HUDEP-2 (cell line): ENCODE results near the gene RARB.

ENCODE experiments used
- DNase-seq, 76 experiments: peaks; one replicate each; lab custom pipeline; 2025; ENCODE audit not compliant: unreplicated experiment in 76 of 76; lab: John Stamatoyannopoulos, UW

RARB gene

GRCh38 chr3:25421747-25422146, 6.3 kb upstream of the RARB start:
- DNase-seq = no peak

GRCh38 chr3:25423780-25424588, 4.1 kb upstream of the RARB start:
- DNase-seq = no peak

- DNase-seq = no peak
Observed at GRCh38 chr3:25424614-25425013, 3.4 kb upstream of the RARB start.

- DNase-seq = no peak
Observed at GRCh38 chr3:25426408-25426807, 1.7 kb upstream of the RARB start.

- DNase-seq = no peak
Observed at GRCh38 chr3:25427155-25427554, 908 bp upstream of the RARB start.

- no peak for DNase-seq
Observed at GRCh38 chr3:25427563-25427941, 511 bp upstream of the RARB start.

GRCh38 chr3:25428789-25429335, 799 bp downstream of the RARB start:
- DNase-seq = no peak

GRCh38 chr3:25429361-25430286, 1.6 kb downstream of the RARB start:
- no peak for DNase-seq

GRCh38 chr3:25430287-25430934, 2.3 kb downstream of the RARB start:
- DNase-seq = no peak

- no peak for DNase-seq
Observed at GRCh38 chr3:25430935-25431770, 3.1 kb downstream of the RARB start.

- no peak for DNase-seq
Observed at GRCh38 chr3:25432176-25432720, 4.2 kb downstream of the RARB start.

GRCh38 chr3:25433106-25433505, 5.0 kb downstream of the RARB start:
- no peak for DNase-seq

- DNase-seq = peak in 3 of 76 experiments; percentile 3 to 13 (median 7)
Observed at GRCh38 chr3:25433868-25434267, 5.8 kb downstream of the RARB start.

- DNase-seq = no peak
Observed at GRCh38 chr3:25437953-25438352, 9.9 kb downstream of the RARB start.

GRCh38 chr3:25438791-25439555, 10.9 kb downstream of the RARB start:
- DNase-seq = no peak

GRCh38 chr3:25441234-25441856, 13.3 kb downstream of the RARB start:
- DNase-seq = peak in 24 of 76 experiments; percentile 2 to 37 (median 9)

- DNase-seq = no peak
Observed at GRCh38 chr3:25442486-25442885, 14.4 kb downstream of the RARB start.

GRCh38 chr3:25444273-25444672, 16.2 kb downstream of the RARB start:
- no peak for DNase-seq

GRCh38 chr3:25445731-25446130, 17.7 kb downstream of the RARB start:
- DNase-seq = no peak
